Liver (tissue), 3 donors: ENCODE data around the gene ZNF714.

Experiments
- FOXA1 ChIP-seq: IDR thresholded peaks from 2 replicates; pipeline ENCODE4 v1.6.1; 2016; ENCODE audit warnings: antibody characterized with exemption
- GABPA ChIP-seq, 2 donors: IDR thresholded peaks in 1 of 2; conservative IDR thresholded peaks in 1 of 2; 2 replicates each; pipeline ENCODE4 v1.6.1; 2016; ENCODE audit warnings: antibody characterized with exemption in 2 of 2, mild to moderate bottlenecking in 1 of 2, moderate library complexity in 1 of 2
- JUND ChIP-seq, 2 donors: IDR thresholded peaks; 2 replicates each; pipeline ENCODE4 v1.6.1; 2016; ENCODE audit warnings: antibody characterized with exemption in 2 of 2
- NR2F2 ChIP-seq: IDR thresholded peaks from 2 replicates; pipeline ENCODE4 v1.6.1; 2016; ENCODE audit warnings: antibody characterized with exemption
- RAD21 ChIP-seq, 2 donors: IDR thresholded peaks; 2 replicates each; pipeline ENCODE4 v1.6.1; 2016; ENCODE audit warnings: antibody characterized with exemption in 2 of 2, mild to moderate bottlenecking in 2 of 2
- RXRA ChIP-seq, 2 donors: IDR thresholded peaks; 2 replicates each; pipeline ENCODE4 v1.6.1; 2017 to 2018; ENCODE audit warnings: antibody characterized with exemption in 2 of 2, mild to moderate bottlenecking in 1 of 2
- TAF1 ChIP-seq: conservative IDR thresholded peaks from 2 replicates; pipeline ENCODE4 v1.6.1; 2016; ENCODE audit warnings: antibody characterized with exemption, mild to moderate bottlenecking
- YY1 ChIP-seq: IDR thresholded peaks from 2 replicates; pipeline ENCODE4 v1.6.1; 2016; ENCODE audit warnings: antibody characterized with exemption, mild to moderate bottlenecking
- TF ChIP-seq, protein P1 (sequence below): fragments of 150-350 bp; IDR thresholded peaks from 2 replicates; pipeline ENCODE4 v1.5.1; 2017; ENCODE audit warnings: improper control_type of control experiment, low read depth, low read length; ENCODE audit not compliant: missing input control
- TF ChIP-seq, protein P2 (sequence below): IDR thresholded peaks from 2 replicates; pipeline ENCODE4 v1.6.1; 2016; ENCODE audit warnings: antibody characterized with exemption
- TF ChIP-seq, protein P3 (sequence below): IDR thresholded peaks from 2 replicates; pipeline ENCODE4 v1.6.1; 2016; ENCODE audit warnings: antibody characterized with exemption, mild to moderate bottlenecking
- TF ChIP-seq, protein P4 (sequence below): IDR thresholded peaks from 2 replicates; pipeline ENCODE4 v1.6.1; 2016; ENCODE audit warnings: antibody characterized with exemption
- TF ChIP-seq, protein P5 (sequence below): IDR thresholded peaks from 2 replicates; pipeline ENCODE4 v1.6.1; 2016; ENCODE audit warnings: antibody characterized with exemption
- donor health status: healthy.
- donor health status: healthy.

DNA sequence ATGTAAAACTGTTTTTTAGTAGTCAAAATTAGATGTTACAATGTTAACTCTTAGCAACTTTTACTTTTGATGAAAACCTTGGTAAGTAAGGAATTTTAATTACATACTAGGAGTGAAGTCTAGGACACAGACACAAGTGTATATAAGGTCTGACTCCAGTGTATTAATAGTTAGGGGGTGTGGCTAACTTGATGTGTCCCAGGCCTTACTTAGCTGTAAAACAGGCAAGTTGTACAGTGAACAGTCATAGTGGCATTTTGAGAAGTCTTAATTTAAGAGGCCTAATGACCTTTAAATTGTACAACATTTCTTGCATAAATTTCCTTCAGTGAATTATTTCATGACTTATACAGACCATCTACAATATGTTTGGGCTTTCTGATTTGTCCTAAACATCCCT lies 66.7 kb downstream of the ZNF714 start:
- TF ChIP-seq GABPA (IDR thresholded peaks at IDR 0.05 in 1 of 2, conservative IDR thresholded peaks at IDR 0.05 in 1 of 2) (no peak), RXRA (IDR thresholded peaks at IDR 0.05) (no peak), JUND (IDR thresholded peaks at IDR 0.05) (no peak), NR2F2 (no peak), YY1 (no peak), FOXA1 (no peak), RAD21 (IDR thresholded peaks at IDR 0.05) (no peak), TAF1 (no peak)
- TF ChIP-seq, protein P1, sequence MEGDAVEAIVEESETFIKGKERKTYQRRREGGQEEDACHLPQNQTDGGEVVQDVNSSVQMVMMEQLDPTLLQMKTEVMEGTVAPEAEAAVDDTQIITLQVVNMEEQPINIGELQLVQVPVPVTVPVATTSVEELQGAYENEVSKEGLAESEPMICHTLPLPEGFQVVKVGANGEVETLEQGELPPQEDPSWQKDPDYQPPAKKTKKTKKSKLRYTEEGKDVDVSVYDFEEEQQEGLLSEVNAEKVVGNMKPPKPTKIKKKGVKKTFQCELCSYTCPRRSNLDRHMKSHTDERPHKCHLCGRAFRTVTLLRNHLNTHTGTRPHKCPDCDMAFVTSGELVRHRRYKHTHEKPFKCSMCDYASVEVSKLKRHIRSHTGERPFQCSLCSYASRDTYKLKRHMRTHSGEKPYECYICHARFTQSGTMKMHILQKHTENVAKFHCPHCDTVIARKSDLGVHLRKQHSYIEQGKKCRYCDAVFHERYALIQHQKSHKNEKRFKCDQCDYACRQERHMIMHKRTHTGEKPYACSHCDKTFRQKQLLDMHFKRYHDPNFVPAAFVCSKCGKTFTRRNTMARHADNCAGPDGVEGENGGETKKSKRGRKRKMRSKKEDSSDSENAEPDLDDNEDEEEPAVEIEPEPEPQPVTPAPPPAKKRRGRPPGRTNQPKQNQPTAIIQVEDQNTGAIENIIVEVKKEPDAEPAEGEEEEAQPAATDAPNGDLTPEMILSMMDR: no peak
- TF ChIP-seq, protein P2, sequence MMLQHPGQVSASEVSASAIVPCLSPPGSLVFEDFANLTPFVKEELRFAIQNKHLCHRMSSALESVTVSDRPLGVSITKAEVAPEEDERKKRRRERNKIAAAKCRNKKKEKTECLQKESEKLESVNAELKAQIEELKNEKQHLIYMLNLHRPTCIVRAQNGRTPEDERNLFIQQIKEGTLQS: no peak
- TF ChIP-seq, protein P3, sequence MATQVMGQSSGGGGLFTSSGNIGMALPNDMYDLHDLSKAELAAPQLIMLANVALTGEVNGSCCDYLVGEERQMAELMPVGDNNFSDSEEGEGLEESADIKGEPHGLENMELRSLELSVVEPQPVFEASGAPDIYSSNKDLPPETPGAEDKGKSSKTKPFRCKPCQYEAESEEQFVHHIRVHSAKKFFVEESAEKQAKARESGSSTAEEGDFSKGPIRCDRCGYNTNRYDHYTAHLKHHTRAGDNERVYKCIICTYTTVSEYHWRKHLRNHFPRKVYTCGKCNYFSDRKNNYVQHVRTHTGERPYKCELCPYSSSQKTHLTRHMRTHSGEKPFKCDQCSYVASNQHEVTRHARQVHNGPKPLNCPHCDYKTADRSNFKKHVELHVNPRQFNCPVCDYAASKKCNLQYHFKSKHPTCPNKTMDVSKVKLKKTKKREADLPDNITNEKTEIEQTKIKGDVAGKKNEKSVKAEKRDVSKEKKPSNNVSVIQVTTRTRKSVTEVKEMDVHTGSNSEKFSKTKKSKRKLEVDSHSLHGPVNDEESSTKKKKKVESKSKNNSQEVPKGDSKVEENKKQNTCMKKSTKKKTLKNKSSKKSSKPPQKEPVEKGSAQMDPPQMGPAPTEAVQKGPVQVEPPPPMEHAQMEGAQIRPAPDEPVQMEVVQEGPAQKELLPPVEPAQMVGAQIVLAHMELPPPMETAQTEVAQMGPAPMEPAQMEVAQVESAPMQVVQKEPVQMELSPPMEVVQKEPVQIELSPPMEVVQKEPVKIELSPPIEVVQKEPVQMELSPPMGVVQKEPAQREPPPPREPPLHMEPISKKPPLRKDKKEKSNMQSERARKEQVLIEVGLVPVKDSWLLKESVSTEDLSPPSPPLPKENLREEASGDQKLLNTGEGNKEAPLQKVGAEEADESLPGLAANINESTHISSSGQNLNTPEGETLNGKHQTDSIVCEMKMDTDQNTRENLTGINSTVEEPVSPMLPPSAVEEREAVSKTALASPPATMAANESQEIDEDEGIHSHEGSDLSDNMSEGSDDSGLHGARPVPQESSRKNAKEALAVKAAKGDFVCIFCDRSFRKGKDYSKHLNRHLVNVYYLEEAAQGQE: no peak
- TF ChIP-seq, protein P4, sequence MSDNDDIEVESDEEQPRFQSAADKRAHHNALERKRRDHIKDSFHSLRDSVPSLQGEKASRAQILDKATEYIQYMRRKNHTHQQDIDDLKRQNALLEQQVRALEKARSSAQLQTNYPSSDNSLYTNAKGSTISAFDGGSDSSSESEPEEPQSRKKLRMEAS: no peak
- TF ChIP-seq, protein P5, sequence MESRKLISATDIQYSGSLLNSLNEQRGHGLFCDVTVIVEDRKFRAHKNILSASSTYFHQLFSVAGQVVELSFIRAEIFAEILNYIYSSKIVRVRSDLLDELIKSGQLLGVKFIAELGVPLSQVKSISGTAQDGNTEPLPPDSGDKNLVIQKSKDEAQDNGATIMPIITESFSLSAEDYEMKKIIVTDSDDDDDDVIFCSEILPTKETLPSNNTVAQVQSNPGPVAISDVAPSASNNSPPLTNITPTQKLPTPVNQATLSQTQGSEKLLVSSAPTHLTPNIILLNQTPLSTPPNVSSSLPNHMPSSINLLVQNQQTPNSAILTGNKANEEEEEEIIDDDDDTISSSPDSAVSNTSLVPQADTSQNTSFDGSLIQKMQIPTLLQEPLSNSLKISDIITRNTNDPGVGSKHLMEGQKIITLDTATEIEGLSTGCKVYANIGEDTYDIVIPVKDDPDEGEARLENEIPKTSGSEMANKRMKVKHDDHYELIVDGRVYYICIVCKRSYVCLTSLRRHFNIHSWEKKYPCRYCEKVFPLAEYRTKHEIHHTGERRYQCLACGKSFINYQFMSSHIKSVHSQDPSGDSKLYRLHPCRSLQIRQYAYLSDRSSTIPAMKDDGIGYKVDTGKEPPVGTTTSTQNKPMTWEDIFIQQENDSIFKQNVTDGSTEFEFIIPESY: no peak
